ENCODE measurements around the gene LILRA2. TPM values are rescaled to one million over a fixed set of nuclear protein-coding genes. Genes with fewer than 3 reads are reported as not detected.

Gene LILRA2
- total RNA-seq (2014; rRNA removed; shearing (Covaris generic)) (not detected in 2 replicates), polyA plus RNA-seq (2016; fragmentation: Nextera tagmentation; extraction: Ambion mirVana) (not detected in 2 replicates)

DNA sequence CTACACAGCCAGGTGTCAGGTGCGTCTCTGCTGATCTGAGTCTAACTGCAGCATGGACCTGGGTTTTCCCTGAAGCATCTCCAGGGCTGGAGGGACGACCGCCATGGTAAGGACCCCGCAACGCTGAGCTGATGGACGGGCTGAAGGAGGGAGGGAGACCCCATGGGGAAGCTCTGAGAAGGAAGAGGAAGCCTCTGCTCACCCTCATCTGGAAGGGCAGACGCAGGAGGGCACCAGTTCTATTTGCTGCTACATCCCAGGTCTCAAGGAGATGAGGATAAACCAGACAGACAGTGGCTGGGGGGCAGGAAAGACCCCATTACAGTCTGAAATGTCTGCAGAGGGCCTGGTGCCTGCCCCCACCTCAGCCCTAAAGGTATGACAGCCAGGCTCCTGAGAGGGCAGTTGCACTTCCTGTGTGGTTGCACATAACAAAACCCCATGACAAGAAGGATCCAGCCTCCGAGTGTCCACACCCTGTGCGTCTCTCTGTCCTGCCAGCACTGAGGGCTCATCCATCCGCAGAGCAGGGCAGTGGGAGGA, at the start of gene LILRA2:
Gene LILRA2, plus strand, starts transcription at position 461 of the 543 bp plus-strand sequence. CDS start 89 bp downstream, outside the sequence.
- TF ChIP-seq EZH2 (IDR thresholded peaks at IDR 0.05; ENCODE audit: insufficient read depth, poor library complexity, severe bottlenecking) (no peak), EZH2phosphoT487 (IDR thresholded peaks at IDR 0.05; ENCODE audit: insufficient read depth, low read depth) (no peak)
- Histone ChIP-seq H3K4me3 (no peak within 1 kb of the TSS), H3K36me3 (ENCODE audit: low read depth) (no peaks in the 10 kb centered on the region), H3K4me1 (ENCODE audit: insufficient read depth) (no peaks in the 10 kb centered on the region), H3K27me3 (replicated peaks; ENCODE audit: insufficient read depth) (no peaks in the 10 kb centered on the region), H3K9ac (no peak within 1 kb of the TSS), H3K27ac (no peak within 1 kb of the TSS), H3K4me2 (ENCODE audit: unreplicated experiment) (no peak within 1 kb of the TSS), H4K20me1 (ENCODE audit: insufficient read depth) (no peaks in the 10 kb centered on the region), H2AFZ (no peak within 1 kb of the TSS), H3K9me2 (ENCODE audit: insufficient read depth) (no peaks in the 10 kb centered on the region), H3F3A (ENCODE audit: insufficient read depth) (no peaks in the 10 kb centered on the region), H3K9me3 (ENCODE audit: low read depth) (no peaks in the 10 kb centered on the region), H3K79me2 (ENCODE audit: insufficient read depth) (no peaks in the 10 kb centered on the region)
- in situ Hi-C loops (cut with MboI), result no loop called here
- no peak for DNase-seq
- WGBS, 2 experiments (ENCODE audit: low coverage in 1 of 2, low lambda C conversion rate in 2 of 2, missing lambda C conversion rate in 2 of 2), result 18 to 21% methylated on average over 10 of the region's 10 CpGs

DNA sequence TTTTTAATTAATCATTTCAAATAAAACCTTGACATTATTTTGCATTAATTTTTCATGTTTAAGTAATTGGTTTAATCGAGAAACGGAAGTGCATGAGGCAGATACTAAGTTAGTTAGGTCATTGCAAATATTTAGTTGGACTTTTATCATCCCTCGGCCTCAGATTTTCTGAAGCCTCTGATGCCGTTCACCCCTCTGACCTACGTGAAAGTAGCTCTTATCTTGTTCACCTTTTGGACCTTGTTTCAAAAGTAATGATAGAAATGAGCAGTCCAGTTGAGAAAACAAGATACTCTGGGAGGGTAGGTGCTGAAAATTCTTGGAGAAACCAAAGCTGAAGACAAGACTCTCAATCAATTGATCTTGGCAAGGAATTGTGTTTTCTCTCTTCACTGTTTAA, 48.0 kb upstream of the LILRA2 start:
- H3K9ac ChIP-seq, result no peak overlapping the region
- H3K27me3 ChIP-seq (replicated peaks; ENCODE audit: insufficient read depth), result no peaks in the 10 kb centered on the region
- 14 to 24% methylated on average over 5 of the region's 5 CpGs for WGBS, 2 experiments (ENCODE audit: low coverage in 1 of 2, low lambda C conversion rate in 2 of 2, missing lambda C conversion rate in 2 of 2)
- no peak for DNase-seq
- no peaks in the 10 kb centered on the region for H3K9me3 ChIP-seq (ENCODE audit: low read depth)
- H3K36me3 ChIP-seq (ENCODE audit: low read depth), result no peaks in the 10 kb centered on the region
- TF ChIP-seq EZH2 (IDR thresholded peaks at IDR 0.05; ENCODE audit: insufficient read depth, poor library complexity, severe bottlenecking) (no peak), EZH2phosphoT487 (IDR thresholded peaks at IDR 0.05; ENCODE audit: insufficient read depth, low read depth) (no peak)
- H2AFZ ChIP-seq, result no peak overlapping the region
- H3K9me2 ChIP-seq (ENCODE audit: insufficient read depth), result no peaks in the 10 kb centered on the region
- H3K27ac ChIP-seq, result no peak overlapping the region
- H3K4me2 ChIP-seq (ENCODE audit: unreplicated experiment), result no peak overlapping the region
- H4K20me1 ChIP-seq (ENCODE audit: insufficient read depth), result no peaks in the 10 kb centered on the region
- no peaks in the 10 kb centered on the region for H3K4me1 ChIP-seq (ENCODE audit: insufficient read depth)
- H3K79me2 ChIP-seq (ENCODE audit: insufficient read depth), result no peaks in the 10 kb centered on the region
- in situ Hi-C loops (cut with MboI), result no loop called here
- H3K4me3 ChIP-seq, result no peak overlapping the region
- H3F3A ChIP-seq (ENCODE audit: insufficient read depth), result no peaks in the 10 kb centered on the region

DNA sequence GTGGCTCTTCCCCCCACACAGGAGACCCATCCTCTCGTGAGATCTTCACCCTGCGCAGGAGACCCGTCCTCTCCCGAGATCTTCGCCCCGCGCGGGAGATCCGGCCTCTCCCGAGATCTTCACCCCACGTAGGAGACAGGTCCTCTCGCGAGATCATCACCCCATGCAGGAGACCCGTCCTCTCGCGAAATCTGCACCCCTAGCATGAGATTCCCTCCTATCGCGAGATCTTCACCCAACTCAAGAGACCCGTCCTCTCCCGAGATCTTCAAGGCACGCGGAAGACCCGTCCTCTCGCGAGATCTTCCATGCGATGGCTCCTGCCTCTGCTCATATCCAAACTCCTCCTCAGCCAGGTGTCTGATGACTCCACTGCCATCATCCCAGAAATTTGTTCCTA, 46.6 kb upstream of the LILRA2 start:
- no peaks in the 10 kb centered on the region for H3K9me2 ChIP-seq (ENCODE audit: insufficient read depth)
- H2AFZ ChIP-seq, result no peak overlapping the region
- H3K4me3 ChIP-seq, result no peak overlapping the region
- no peak for TF ChIP-seq EZH2 (IDR thresholded peaks at IDR 0.05; ENCODE audit: insufficient read depth, poor library complexity, severe bottlenecking)
- TF ChIP-seq EZH2phosphoT487 (IDR thresholded peaks at IDR 0.05; ENCODE audit: insufficient read depth, low read depth), result no peak
- WGBS, 2 experiments (ENCODE audit: low coverage in 1 of 2, low lambda C conversion rate in 2 of 2, missing lambda C conversion rate in 2 of 2), result 61 to 74% methylated on average over 24 to 26 of the region's 26 CpGs
- DNase-seq, result no peak
- H3K4me2 ChIP-seq (ENCODE audit: unreplicated experiment), result no peak overlapping the region
- H3F3A ChIP-seq (ENCODE audit: insufficient read depth), result no peaks in the 10 kb centered on the region
- H3K4me1 ChIP-seq (ENCODE audit: insufficient read depth), result no peaks in the 10 kb centered on the region
- H3K27ac ChIP-seq, result no peak overlapping the region
- H3K9ac ChIP-seq, result no peak overlapping the region
- H3K27me3 ChIP-seq (replicated peaks; ENCODE audit: insufficient read depth), result no peaks in the 10 kb centered on the region
- no peaks in the 10 kb centered on the region for H4K20me1 ChIP-seq (ENCODE audit: insufficient read depth)
- in situ Hi-C loops (cut with MboI), result no loop called here
- H3K9me3 ChIP-seq (ENCODE audit: low read depth), result no peaks in the 10 kb centered on the region
- H3K36me3 ChIP-seq (ENCODE audit: low read depth), result no peaks in the 10 kb centered on the region
- H3K79me2 ChIP-seq (ENCODE audit: insufficient read depth), result no peaks in the 10 kb centered on the region

DNA sequence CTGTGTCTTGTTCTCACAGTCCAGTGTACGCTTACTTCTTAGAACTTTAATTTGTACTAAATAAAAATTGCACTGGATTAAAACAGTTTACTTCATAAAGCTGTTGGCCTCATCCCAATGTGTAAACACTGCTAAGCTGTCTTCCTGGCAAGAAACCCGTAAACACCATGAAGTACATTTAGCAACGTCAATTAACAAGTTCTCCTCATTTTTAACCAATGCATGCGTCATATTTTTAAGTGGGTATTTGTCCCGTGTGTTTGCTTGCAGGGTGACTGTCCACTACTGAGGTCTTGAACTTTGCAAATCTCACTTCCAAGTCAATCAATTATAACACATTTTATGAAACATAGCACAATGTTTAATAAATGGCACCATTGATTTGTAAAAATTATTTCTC, 42.7 kb upstream of the LILRA2 start:
- H3K36me3 ChIP-seq (ENCODE audit: low read depth), result no peaks in the 10 kb centered on the region
- no peaks in the 10 kb centered on the region for H3K9me3 ChIP-seq (ENCODE audit: low read depth)
- H3K4me1 ChIP-seq (ENCODE audit: insufficient read depth), result no peaks in the 10 kb centered on the region
- no peaks in the 10 kb centered on the region for H3F3A ChIP-seq (ENCODE audit: insufficient read depth)
- TF ChIP-seq EZH2phosphoT487 (IDR thresholded peaks at IDR 0.05; ENCODE audit: insufficient read depth, low read depth), result no peak
- TF ChIP-seq EZH2 (IDR thresholded peaks at IDR 0.05; ENCODE audit: insufficient read depth, poor library complexity, severe bottlenecking), result no peak
- H4K20me1 ChIP-seq (ENCODE audit: insufficient read depth), result no peaks in the 10 kb centered on the region
- H2AFZ ChIP-seq, result no peak overlapping the region
- H3K27me3 ChIP-seq (replicated peaks; ENCODE audit: insufficient read depth), result no peaks in the 10 kb centered on the region
- no peak overlapping the region for H3K9ac ChIP-seq
- H3K79me2 ChIP-seq (ENCODE audit: insufficient read depth), result no peaks in the 10 kb centered on the region
- no peak overlapping the region for H3K4me2 ChIP-seq (ENCODE audit: unreplicated experiment)
- no peak overlapping the region for H3K4me3 ChIP-seq
- DNase-seq, result no peak
- in situ Hi-C loops (cut with MboI), result no loop called here
- 8% methylated on average over 5 of the region's 5 CpGs for WGBS, 2 experiments (ENCODE audit: low coverage in 1 of 2, low lambda C conversion rate in 2 of 2, missing lambda C conversion rate in 2 of 2)
- no peaks in the 10 kb centered on the region for H3K9me2 ChIP-seq (ENCODE audit: insufficient read depth)
- H3K27ac ChIP-seq, result no peak overlapping the region

All from GM23248 (cell line).